HG03196 (cell line): ENCODE results near the gene REPS1.
"Not testable (repeated sequence)": the region's sequence is repeated elsewhere in the genome, so short reads cannot be mapped to it uniquely, and the experiment has no call there.

Source experiments
- ATAC-seq: cut with Tn5 transposase; IDR thresholded peaks from one replicate; pipeline ENCODE4 v1.9.1; 2021; ENCODE audit not compliant: unreplicated experiment

Gene REPS1

DNA sequence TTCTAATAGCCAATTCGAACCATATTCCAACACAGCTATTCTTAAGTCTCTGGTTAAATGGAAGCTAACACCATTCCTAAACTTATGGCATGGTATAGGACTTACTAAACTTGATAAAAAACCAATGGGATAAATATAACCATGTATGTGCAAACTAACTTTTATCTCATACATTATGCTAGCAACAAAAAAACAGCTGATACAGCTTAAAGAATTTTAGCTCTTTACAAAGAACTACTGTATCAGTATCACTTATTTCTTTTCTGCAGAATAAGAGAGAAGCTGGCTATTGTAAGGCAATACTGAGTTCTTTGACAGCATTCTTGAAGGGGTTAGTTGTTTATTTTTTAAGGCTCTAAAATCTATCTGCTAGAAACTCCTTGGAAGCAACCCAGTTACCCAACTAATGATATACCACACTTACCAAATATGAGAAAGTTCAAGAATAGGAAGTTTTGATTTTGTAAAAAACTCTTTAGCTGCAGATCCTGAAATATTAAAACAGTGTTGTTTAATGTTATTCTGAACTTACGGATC is 44.9 kb downstream of the REPS1 start:
- no peak for ATAC-seq

- not testable (repeated sequence) for ATAC-seq
These were observed 51.2 kb downstream of the REPS1 start for GRCh38 chr6:138936873-138937272.

DNA sequence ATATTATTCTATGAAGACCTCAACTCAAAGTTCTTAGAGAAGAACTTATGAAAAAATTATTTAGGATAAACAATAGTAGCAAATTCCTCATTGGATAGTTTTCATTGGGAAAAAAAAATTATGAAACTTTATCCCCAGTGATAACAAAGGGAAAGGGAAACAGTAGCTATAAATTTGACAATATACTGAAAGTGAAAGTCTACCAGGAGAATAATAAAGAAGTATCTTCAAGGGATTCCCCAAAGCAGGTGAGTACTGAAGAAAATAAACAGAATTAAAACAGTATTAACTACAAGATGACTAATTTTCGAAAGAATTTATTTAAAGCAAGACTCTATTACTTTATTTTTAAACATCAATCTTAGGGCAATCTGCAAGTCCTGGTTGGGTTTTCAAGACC is 56.4 kb downstream of the REPS1 start:
- no peak for ATAC-seq

GRCh38 chr6:138926579-138926978 is 61.5 kb downstream of the REPS1 start:
- ATAC-seq: no peak

GRCh38 chr6:138925806-138926205 is 62.2 kb downstream of the REPS1 start:
- ATAC-seq: no peak

GRCh38 chr6:138923561-138923960 is 64.5 kb downstream of the REPS1 start:
- ATAC-seq: no peak

- no peak for ATAC-seq
These were observed 67.1 kb downstream of the REPS1 start for GRCh38 chr6:138920906-138921305.

DNA sequence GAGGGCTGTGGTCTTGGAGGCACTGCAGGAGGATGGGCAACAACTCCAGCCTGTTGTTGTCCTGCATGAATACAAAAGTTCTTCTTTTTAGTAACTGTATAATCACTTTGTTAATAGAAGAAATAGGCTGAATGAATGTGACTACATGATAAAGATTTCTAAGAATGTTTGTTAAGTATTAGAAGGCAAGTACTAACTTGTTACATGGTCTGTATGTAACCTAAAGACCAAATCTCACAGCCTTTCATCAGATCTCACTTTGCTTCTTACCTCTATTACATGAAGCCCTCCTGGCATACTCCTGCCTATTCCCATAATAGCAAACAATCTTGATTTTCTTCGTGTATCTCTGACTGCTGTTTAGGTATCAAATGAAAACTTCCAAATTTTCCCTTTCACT is 73.4 kb downstream of the REPS1 start:
- ATAC-seq: no peak

DNA sequence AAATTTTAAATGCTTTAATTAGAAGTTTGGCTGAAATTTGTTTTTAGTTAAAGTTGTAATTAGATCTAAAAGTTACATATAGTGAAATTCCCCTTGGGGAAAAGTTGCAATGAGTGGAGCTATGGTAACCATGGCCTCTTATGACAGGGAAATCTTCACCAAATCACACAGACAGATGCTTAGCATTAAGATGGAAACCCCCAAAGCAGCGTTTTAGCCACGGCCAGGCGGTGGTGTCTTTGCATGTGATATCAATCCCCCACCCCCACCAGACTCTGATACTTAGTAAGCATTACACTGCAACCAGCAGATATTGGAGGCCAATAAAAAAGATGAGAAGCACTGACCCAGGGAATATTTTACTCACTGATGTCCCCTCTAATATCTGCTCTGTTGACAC is 75.7 kb downstream of the REPS1 start:
- ATAC-seq: no peak

- no peak for ATAC-seq
These were observed 78.1 kb downstream of the REPS1 start for GRCh38 chr6:138909975-138910374.

- ATAC-seq: no peak
These were observed 78.5 kb downstream of the REPS1 start for GRCh38 chr6:138909511-138909910.

DNA sequence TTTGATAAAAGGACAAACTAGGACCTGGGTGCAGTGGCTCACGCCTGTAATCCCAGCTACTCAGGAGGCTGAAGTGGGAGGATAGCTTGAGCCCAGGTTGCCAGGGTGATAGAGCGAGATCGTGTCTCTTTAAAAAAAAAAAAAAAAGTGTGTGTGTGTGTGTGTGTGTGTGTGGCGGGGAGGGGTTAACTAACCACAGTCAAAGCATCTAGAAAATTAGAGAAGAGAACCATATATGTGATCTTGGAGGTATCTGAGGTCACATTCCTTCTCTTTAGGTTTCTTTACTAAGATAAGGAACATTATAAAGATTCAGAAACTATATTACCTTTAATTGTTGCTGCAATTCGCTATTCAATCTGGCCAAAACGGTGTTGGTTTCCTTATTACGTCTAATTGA is 80.9 kb downstream of the REPS1 start:
- ATAC-seq: no peak

- no peak for ATAC-seq
These were observed 91.0 kb downstream of the REPS1 start for GRCh38 chr6:138897031-138897430.

DNA sequence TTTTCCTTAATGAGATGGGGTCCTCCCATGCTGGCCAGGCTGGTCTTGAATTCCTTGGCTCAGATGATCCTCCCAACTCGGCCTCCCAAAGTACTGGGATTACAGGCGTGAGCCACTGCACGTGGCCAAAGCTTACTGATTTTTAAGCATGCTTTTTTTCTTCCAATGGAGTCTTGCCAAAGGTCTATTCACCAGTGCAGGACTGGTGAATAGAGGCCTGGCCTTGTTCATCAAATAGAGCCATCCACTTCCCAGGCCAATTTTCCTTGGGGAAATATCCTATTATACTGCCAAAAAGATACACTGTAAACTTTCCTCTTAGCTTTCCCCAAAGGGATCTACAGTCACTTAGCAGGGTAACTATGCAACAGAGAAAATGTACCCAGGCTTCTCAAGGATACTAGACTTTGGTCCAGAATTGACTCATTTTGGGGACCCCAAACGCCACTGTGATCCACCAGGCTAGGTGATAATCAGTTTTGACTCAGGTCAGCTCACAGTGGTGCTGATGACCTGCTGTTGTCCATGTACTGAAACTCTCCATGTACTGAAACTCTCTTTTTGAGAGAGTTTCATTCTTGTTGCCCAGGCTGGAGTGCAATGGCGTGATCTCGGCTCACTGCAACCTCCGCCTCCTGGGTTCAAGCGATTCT is 91.8 kb downstream of the REPS1 start:
- ATAC-seq: no peak

DNA sequence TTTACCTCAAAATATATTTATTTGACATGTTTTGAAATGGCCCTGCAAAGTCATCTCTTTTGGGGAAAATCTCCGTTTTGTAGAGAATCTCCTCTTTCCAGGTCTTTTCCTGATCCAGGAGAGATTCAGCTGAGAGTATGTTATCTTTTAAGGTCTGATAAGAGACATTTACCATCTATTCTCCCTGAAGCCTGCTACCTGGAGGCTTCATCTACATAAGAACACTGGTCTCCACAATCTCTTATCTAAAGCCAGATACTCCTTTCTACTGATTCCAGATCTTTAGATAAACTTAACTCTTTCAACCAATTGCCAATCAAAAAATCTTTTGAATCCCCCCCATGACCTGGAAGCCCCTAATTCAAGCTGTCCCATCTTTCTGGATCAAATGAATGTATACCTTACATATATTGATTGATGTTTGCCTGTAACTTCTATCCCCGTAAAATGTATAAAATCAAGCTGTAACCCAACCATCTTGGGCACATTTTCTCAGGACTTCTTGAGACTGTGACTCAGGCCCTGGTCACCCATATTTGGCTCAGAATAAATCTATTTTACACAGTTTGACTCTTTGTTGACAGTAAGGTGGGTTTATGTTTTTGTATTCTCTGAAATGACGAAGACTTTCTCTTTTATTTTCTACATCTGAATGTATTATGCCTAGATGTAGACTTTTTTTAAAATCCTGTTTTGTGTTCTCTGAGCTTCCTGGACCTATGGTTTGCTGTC is 96.6 kb downstream of the REPS1 start:
- no peak for ATAC-seq

DNA sequence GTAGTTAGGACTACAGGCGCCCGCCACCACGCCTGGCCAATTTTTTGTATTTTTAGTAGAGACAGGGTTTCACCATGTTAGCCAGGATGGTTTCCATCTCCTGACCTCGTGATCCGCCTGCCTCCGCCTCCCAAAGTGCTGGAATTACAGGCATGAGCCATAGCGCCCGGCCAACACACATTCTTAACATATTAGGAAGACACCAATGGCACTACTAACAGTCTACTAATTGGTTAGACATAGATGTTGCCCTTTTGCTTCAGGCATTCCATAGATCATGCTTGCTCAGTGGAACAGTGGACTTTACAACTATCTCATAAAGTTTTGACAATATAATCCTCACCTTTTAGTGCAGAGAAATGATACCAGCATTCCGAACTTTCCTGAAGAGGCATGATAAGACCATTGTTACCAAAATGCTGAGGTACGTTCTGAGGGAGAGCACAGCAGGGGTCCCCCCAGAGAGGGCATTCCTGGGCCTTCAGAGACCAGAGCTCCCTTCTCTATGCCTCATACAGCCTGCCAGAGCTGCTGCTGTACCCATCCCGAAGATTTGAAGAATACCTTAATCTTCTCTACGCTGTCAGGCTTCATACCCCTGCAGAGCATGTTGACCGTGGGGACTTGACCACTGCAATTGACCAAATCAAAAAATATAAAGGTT is 102.8 kb downstream of the REPS1 start:
- no peak for ATAC-seq

GRCh38 chr6:138882369-138883017 is 105.6 kb downstream of the REPS1 start:
- peak; percentile 76 for ATAC-seq

DNA sequence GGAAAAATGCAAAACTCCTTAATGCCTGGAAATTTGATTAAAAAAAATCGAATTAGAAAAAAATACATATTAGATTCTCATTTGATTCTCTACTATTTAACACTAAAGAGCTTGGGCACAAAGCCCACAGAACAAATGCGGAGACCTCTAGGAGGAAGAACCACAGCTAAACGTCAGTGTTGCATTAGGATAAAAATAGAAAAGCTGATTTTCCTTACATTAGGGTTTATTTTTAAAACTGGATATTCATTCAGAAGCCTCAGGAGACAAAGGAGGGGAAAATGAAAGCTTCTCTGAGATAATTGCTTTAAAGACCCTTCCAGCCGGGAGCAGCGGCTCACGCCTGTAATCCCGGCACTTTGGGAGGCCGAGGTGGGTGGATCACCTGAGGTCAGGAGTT is 114.9 kb downstream of the REPS1 start:
- ATAC-seq: no peak

- ATAC-seq: no peak
These were observed 118.7 kb downstream of the REPS1 start for GRCh38 chr6:138869398-138869797.

GRCh38 chr6:138868181-138868580 is 119.9 kb downstream of the REPS1 start:
- ATAC-seq: no peak

- ATAC-seq: no peak
These were observed 122.5 kb downstream of the REPS1 start for GRCh38 chr6:138865480-138866109.
